Measurements from ENCODE around the gene RGS9BP. TPM values are rescaled to one million over a fixed set of nuclear protein-coding genes. Genes with fewer than 3 reads are reported as not detected.
"Not testable (repeated sequence)": the region's sequence is repeated elsewhere in the genome, so short reads cannot be mapped to it uniquely, and the experiment has no call there.

RGS9BP gene
- polyA plus RNA-seq, 5 donors, result 0.07 to 0.13 (median 0.10) TPM; not detected in 1

- not testable (repeated sequence) for DNase-seq
These were observed 19.2 kb downstream of the RGS9BP start for GRCh38 chr19:32694851-32695250.

GRCh38 chr19:32695506-32695905 lies 19.9 kb downstream of the RGS9BP start:
- DNase-seq, result not testable (repeated sequence)

- DNase-seq, result not testable (repeated sequence)
These were observed 21.1 kb downstream of the RGS9BP start for GRCh38 chr19:32696771-32697170.

- not testable (repeated sequence) for DNase-seq
These were observed 24.5 kb downstream of the RGS9BP start for GRCh38 chr19:32700129-32700528.

- DNase-seq, result no peak
These were observed 26.4 kb downstream of the RGS9BP start for GRCh38 chr19:32702010-32702409.

GRCh38 chr19:32704006-32704405 lies 28.4 kb downstream of the RGS9BP start:
- DNase-seq, result not testable (repeated sequence)

- no peak for DNase-seq
These were observed 32.8 kb downstream of the RGS9BP start for GRCh38 chr19:32708457-32708856.

- no peak for DNase-seq
These were observed 33.4 kb downstream of the RGS9BP start for GRCh38 chr19:32709032-32709431.

- DNase-seq, result no peak
These were observed 36.1 kb downstream of the RGS9BP start for GRCh38 chr19:32711747-32712146.

- not testable (repeated sequence) for DNase-seq
These were observed 40.6 kb downstream of the RGS9BP start for GRCh38 chr19:32716203-32716602.

- DNase-seq, result no peak
These were observed 41.8 kb downstream of the RGS9BP start for GRCh38 chr19:32717496-32717895.

- DNase-seq, result no peak
These were observed 42.6 kb downstream of the RGS9BP start for GRCh38 chr19:32718286-32718685.

GRCh38 chr19:32719611-32720059 lies 44.0 kb downstream of the RGS9BP start, which contains the start of gene TDRD12:
Gene TDRD12, plus strand, starts transcription at chr19:32719767. Its CDS starts 306 bp downstream, at chr19:32720073.
- no peak for DNase-seq

- DNase-seq, result no peak
These were observed 44.7 kb downstream of the RGS9BP start for GRCh38 chr19:32720216-32720935.

GRCh38 chr19:32720936-32721250 lies 45.2 kb downstream of the RGS9BP start:
- no peak for DNase-seq

Other genes with a start within 250 kb of the RGS9BP start
- 100 to 1,000 TPM; 106 to 143 (median 131) TPM for gene PDCD5, start 94.7 kb upstream of the RGS9BP start, polyA plus RNA-seq (ENCODE audit: insufficient read depth in 1 of 5, insufficient read length in 5 of 5, low replicate concordance in 1 of 5)
- gene ANKRD27, start 668 bp upstream of the RGS9BP start, polyA plus RNA-seq (ENCODE audit: insufficient read depth in 1 of 5, insufficient read length in 5 of 5, low replicate concordance in 1 of 5), result 10 to 100 TPM; 17.6 to 28.2 (median 20.6) TPM
- gene NUDT19, start 16.0 kb downstream of the RGS9BP start, polyA plus RNA-seq (ENCODE audit: insufficient read depth in 1 of 5, insufficient read length in 5 of 5, low replicate concordance in 1 of 5), result 10 to 100 TPM in 3 of 5 donors, 1 to 10 TPM in 2; 7.8 to 11.6 (median 11.2) TPM
- gene TDRD12, start 43.9 kb downstream of the RGS9BP start, polyA plus RNA-seq (ENCODE audit: insufficient read depth in 1 of 5, insufficient read length in 5 of 5, low replicate concordance in 1 of 5), result under 1 TPM; 0.33 to 0.85 (median 0.60) TPM
- 1 to 10 TPM in 2 of 5 donors, under 1 TPM in 3; 0.85 to 1.5 (median 0.97) TPM for gene SLC7A9, start 193.9 kb downstream of the RGS9BP start, polyA plus RNA-seq (ENCODE audit: insufficient read depth in 1 of 5, insufficient read length in 5 of 5, low replicate concordance in 1 of 5)